HG03442 (cell line): ENCODE data around the gene ACAP1.
A peak's percentile ranks its signal among the peaks of the same experiment; 100 is the strongest.
"Not testable (repeated sequence)": the region's sequence is repeated elsewhere in the genome, so short reads cannot be mapped to it uniquely, and the experiment has no call there.

Experiments
- ATAC-seq: cut with Tn5 transposase; IDR thresholded peaks from one replicate; pipeline ENCODE4 v1.9.1; 2021; ENCODE audit warnings: mild to moderate bottlenecking, moderate library complexity; ENCODE audit not compliant: unreplicated experiment

The ACAP1 gene

GRCh38 chr17:7354262-7354843 is 18.0 kb downstream of the ACAP1 start:
- ATAC-seq, result no peak

DNA sequence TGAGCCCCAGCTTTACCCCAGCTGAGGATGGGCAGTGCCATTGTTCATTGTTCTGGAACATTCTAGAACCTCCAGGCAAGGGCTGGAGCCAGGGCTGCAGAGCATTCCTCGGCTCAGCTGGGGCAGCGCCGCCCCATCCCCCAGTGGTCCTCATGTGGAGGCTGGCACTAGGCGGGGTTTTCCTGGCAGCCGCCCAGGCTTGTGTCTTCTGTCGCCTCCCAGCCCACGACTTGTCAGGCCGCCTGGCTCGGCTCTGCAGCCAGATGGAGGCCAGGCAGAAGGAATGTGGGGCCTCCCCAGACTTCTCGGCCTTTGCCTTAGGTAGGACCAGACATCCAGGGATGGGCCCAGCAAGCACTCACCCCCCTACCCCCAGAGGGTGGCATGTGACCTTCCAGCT is 18.7 kb downstream of the ACAP1 start, which contains the start of gene TMEM95:
TMEM95 (plus strand) TSS at position 104 of the 400 bp plus-strand sequence; CDS start at position 153, 49 bp downstream.
- no peak for ATAC-seq

GRCh38 chr17:7355573-7355972 is 19.2 kb downstream of the ACAP1 start:
- no peak for ATAC-seq

GRCh38 chr17:7356072-7356549 is 19.8 kb downstream of the ACAP1 start:
- ATAC-seq, result no peak

- no peak for ATAC-seq
Measured at GRCh38 chr17:7356756-7357155, 20.4 kb downstream of the ACAP1 start.

DNA sequence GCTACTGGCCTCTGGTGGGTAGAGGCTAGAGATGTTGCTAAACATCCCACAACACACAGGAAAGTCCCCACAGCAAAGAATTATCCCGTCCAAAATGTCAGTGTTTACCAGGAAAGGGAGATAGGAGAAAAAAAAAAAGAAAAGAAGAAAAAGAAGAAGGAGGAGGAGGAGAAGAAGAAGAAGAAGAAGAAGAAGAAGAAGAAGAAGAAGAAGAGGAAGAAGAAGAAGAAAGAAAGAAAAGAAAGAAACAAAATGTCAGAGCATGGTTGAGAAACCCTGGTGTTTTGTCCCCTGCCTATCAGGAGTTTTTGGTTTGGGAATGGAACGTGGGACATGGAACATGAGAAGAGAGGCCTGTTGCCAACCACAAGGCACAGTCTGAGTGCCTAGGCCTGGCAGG is 21.1 kb downstream of the ACAP1 start:
- no peak for ATAC-seq

DNA sequence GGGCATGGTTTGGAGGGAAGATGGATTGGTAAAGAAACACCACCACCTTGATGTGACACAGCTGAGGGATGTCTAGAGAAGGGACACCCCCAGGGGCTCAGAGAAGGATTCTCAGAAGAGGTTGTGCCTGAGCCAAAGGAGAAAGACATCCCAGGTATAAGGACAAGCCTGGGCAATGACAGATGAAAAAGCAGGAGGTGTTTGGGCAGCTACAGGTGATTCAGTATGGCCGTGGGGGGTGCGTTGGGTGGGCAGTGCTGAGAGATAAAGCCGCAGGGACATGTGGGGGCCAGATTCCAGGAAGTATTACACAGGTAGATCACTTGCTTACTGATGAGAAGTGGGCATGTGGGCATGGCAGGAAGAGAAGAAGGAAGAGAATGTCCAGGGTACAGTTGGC is 25.6 kb downstream of the ACAP1 start:
- ATAC-seq, result no peak

DNA sequence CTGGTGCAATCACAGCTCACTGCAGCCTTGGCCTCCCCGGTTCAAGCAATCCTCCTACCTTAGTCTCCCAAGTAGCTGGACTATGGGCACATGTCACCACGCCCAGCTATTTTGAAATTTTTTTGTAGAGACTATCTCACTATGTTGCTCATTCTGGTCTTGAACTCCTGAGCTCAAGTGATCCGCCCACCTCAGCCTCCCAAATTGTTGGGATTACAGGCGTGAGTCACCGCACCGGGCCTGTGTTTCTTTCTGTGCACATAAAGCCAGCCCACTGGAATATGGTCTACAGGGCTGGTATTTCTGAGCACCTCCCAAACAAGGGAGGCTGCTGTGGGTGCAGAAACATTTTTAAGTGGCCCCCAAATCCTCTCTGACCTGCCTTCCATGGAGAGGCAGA is 27.0 kb downstream of the ACAP1 start:
- ATAC-seq, result no peak

- not testable (repeated sequence) for ATAC-seq
Measured at GRCh38 chr17:7365963-7366362, 29.6 kb downstream of the ACAP1 start.

- ATAC-seq, result no peak
Measured at GRCh38 chr17:7367083-7367482, 30.8 kb downstream of the ACAP1 start.

GRCh38 chr17:7367918-7368598 is 31.7 kb downstream of the ACAP1 start:
- ATAC-seq, result no peak

DNA sequence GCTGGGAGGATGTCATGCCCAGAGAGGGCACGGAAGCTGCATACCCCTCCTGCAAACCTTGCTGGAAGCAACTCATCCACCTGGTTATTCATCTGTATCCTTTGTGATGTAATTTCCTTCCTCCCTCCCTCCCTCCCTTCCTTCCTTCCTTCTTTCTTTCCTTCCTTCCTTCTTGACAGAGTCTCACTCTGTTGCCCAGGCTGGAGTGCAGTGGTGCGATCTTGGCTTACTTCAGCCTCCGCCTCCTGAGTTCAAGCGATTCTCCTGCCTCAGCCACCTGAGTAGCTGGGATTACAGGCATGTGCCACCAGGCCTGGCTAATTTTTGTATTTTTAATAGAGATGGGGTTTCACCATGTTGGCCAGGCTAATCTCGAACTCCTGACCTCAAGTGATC is 32.3 kb downstream of the ACAP1 start:
- not testable (repeated sequence) for ATAC-seq

DNA sequence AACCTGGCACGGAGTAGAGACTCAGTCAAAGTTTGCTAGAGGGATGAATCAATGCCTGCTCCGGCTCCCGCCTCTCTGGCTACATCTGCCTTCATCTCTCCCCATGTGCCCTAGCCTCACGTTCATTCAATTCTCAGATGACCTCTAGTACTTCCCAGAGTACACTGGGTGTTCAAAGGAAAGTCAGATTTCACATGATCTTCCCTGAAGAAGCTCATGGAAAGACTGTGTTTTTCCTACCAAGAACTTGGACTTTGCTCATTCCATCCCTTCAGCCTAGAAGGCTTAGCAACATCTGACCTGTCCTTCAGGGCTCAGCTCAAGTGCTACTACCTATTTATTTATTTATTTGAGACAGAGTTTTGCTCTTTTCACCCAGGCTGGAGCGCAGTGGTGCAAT is 33.5 kb downstream of the ACAP1 start:
- ATAC-seq, result no peak

DNA sequence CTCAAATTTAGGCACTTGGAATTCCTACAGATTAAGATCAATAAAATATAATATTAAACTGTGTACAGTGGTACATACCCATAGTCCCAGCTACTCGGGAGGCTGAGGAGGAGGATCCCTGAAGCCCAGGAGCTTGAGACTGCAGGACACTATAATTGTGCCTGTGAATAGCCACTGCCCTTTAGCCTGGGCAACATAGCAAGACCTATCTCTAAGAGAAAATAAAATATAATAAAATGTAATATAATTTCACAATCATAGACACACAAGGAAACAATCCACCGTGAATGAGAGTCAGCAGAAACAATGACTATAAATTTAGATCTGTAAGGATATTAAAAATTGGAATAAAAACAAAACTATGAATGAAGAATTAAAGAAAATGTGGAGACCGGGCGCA is 34.5 kb downstream of the ACAP1 start:
- no peak for ATAC-seq

DNA sequence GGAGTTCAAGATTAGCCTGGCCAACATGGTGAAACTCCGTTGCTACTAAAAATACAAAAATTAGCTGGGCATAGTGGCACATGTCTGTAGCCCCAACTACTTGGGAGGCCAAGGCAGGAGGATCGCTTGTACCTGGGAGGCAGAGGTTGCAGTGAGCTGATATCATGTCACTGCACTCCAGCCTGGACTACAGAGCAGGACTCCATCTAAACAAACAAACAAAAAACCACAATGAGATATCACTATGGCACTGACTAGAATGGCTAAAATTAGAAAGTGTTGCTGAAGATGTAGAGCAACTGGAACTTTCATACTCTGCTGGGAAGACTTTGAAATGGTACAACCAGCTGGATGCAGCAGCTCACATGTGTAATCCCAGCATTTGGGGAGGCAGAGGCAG is 38.0 kb downstream of the ACAP1 start:
- no peak for ATAC-seq

DNA sequence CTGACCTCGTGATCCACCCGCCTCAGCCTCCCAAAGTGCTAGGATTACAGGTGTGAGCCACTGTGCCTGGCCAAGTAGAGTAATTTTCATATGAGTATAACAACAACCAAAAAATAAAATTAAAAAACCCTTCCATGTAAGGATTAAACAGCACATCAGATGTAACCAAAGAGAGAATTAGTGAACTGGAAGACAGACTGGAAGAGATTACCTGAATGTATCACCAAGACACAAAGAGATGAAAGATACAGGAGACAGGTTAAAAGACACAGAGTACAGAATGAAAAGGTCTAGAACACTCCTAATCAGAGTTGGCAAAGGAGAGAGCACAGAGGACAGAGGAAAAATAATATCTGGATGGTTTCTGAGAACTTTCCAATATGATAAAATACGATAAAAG is 42.8 kb downstream of the ACAP1 start:
- no peak for ATAC-seq

DNA sequence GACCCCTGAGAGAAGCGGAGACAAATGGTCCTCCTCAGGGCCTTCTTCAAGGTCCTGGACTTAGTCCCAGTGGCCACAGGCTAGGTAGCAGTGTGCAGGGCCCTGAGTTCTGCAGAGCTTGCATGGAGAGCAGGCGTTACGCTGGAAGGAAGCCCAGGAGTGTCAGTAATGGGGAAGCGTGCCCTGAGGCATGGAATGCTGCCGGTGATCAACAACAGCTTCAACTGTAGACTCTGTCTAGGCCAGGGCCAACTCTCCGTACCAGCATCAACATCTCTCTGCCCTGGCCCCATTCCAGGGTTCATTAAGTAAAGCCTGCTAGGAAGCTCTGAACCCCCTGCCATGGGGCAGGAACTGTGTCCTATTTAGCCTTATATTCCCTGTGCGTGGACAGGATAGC is 44.0 kb downstream of the ACAP1 start:
- no peak for ATAC-seq

GRCh38 chr17:7380855-7381683 is 44.7 kb downstream of the ACAP1 start, which contains the start of gene TNK1:
Gene TNK1 (plus strand): TSS chr17:7381089. CDS start chr17:7382927, 1,838 bp downstream.
- no peak for ATAC-seq

DNA sequence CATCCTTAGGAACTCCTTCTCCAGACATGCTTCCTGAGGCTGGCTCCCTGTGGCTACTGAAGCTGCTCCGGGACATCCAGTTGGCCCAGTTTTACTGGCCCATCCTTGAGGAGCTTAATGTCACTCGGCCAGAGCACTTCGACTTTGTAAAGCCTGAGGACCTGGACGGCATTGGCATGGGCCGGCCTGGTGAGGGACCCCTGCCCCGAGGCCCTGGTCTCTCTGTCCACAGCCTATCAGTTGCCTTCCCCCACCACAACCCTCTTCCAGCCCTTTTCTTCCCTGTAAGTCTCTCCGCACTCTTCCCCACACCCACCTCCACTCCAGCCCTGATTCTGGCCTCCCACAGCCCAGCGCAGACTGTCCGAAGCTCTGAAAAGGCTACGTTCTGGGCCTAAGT is 46.6 kb downstream of the ACAP1 start:
- ATAC-seq, result no peak

GRCh38 chr17:7383371-7383741 is 47.0 kb downstream of the ACAP1 start:
- no peak for ATAC-seq

- ATAC-seq, result peak; percentile 60
Measured at GRCh38 chr17:7383742-7384488, 47.6 kb downstream of the ACAP1 start.
